ES-I3 (cell line): ENCODE results near the gene RASA2.

Source experiments
- H3K36me3 ChIP-seq: 2 replicates; pipeline ENCODE4 v1.6.1; 2013; ENCODE audit warnings: mild to moderate bottlenecking, low read length, control low read depth, moderate library complexity; ENCODE audit not compliant: insufficient read depth
- H3K4me1 ChIP-seq: 2 replicates; pipeline ENCODE4 v1.6.1; 2013; ENCODE audit warnings: mild to moderate bottlenecking, control low read depth, low read length; ENCODE audit not compliant: insufficient read depth
- H3K9ac ChIP-seq: 2 replicates; pipeline ENCODE4 v1.6.1; 2013; ENCODE audit warnings: low read depth, mild to moderate bottlenecking, low read length, moderate library complexity
- H3K9me3 ChIP-seq: 2 replicates; pipeline ENCODE4 v1.6.1; 2013; ENCODE audit warnings: mild to moderate bottlenecking, low read length, moderate library complexity; ENCODE audit not compliant: control insufficient read depth, insufficient read depth

RASA2 gene

DNA sequence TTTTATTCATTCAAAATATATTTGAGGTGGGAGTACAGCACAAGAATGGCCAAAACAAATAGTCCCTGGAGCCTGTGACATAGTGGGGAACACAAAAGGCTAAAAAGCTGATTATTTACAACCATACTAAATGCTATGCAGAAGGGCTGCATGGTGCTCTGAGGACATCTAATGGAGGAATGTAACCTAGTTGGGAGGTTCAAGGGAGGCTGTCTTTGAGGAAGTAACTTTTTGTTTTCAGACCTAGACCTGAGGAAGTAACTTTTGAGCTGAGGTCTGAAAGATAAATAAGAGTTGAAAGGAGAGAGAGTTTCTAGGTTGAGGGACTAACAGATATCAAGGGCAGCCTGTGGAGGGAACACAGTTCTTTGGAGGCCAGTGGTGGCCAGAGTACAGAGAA lies 34.8 kb upstream of the RASA2 start:
- Histone ChIP-seq H3K4me1 (peaks cover 8% of the 10 kb centered on the region; the same call in 1 of the 2 replicates), H3K36me3 (no peaks in the 10 kb centered on the region), H3K9me3 (no peaks in the 10 kb centered on the region), H3K9ac (no peak overlapping the region)

DNA sequence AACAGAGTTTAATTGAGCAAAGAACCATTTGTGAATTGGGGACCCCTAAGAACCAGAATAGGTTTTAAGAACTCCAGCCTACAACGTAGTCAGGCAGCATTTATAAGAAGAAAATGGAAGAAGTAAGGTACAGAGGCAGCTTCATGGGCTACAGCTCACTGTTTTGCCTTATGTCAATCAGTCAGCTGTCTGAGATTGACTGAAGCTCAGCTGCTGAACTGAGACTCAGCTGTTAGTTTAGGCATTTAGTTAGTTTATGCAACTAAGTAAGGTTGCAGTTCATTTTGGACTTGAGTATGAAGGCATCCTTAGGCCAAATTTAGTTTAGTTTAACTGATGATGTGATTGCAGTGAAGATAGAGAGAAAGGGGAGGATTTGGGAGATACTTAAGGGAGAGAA lies 34.1 kb upstream of the RASA2 start:
- Histone ChIP-seq H3K9ac (no peak overlapping the region), H3K36me3 (no peaks in the 10 kb centered on the region), H3K9me3 (no peaks in the 10 kb centered on the region), H3K4me1 (peaks cover 8% of the 10 kb centered on the region; the same call in 1 of the 2 replicates)

DNA sequence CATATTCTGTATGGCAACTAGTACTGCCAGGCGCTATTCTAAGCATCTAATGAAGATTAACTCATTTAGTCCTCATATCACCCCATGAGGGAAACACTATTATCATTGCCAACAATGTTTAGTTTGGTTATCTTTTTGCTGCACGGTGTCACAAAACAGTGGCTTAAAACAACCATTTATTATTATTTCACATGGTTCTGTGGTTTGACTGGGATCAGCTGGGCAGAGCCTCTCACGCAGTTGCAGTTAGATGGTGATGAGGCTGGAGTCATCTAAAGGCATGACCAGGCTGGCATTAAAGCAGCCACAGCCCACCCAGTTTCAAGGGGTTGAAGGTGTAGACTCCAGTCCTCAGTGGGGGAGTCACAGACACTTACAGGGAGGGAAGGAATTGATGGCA lies 32.8 kb upstream of the RASA2 start:
- no peaks in the 10 kb centered on the region for H3K36me3 ChIP-seq
- H3K4me1 ChIP-seq = peaks cover 8% of the 10 kb centered on the region; the same call in 1 of the 2 replicates
- H3K9me3 ChIP-seq = no peaks in the 10 kb centered on the region
- H3K9ac ChIP-seq = no peak overlapping the region

DNA sequence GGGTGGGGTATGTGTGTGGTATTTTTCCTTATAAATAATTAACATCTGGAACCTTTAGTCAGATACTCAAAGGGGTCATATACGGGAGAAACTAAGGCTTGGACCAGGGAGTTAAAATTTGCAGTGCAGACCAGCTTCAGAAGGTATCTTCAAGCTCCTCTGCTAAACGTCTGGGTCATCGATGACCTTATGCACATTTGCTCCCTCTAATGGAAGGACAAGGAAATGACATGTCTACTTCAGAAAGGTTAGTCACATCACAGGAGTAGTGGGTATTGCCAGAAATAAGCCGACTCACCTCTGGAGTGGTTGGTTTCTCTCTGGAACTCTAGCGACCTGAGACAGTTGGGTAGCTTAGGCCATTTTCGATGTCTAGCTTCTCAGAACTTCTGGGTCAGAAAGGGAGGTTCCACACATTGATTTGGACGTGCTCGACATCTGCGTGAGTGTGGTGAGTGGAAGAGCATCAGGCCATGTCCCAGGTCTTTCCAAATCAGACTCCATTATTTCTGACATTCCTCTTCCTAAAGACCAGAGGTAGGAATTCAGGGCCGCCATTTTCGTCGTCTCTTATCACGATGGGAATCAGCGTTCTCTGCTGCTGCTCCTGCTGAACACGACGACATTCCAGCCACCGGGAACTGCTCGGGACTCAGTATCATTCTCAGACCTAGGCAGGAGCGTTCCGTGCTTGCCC lies 31.8 kb upstream of the RASA2 start:
- no peak overlapping the region; the same call in 1 of the 2 replicates for H3K9ac ChIP-seq
- H3K36me3 ChIP-seq = no peaks in the 10 kb centered on the region
- no peaks in the 10 kb centered on the region for H3K9me3 ChIP-seq
- peaks cover 8% of the 10 kb centered on the region; the same call in 1 of the 2 replicates for H3K4me1 ChIP-seq

DNA sequence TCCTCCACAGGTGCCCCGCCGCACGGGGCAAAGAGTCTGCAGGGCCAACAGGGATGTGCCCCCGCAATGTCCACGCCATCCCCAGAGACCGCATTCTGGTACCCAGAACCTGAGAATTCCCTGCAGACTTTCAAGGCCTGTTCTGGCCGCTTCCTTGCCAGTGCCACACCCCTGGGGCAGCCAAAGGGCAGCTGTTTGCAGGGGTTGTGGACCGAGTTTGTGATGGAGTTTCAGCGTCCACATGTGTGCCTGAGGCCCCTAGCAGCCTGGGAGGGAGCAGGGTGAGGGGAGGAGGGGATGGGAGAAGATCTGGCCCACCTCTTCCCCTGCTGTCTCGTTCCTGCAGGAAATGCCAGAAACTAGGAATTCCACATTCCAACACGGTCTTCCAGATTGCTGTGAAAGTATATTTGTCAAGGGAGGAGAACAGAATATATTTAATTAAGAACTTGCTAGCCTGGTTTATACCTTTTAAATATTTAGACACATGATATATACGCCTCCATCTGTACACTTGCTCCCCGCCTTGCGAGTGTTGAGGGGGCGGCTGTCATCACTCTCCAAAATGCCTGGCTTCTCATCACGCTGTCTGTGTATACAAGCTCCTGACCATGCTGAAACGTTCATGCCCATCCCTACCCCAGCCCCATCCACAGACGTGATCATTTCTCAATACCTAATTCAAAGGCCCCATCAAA lies 31.1 kb upstream of the RASA2 start:
- H3K9me3 ChIP-seq = no peaks in the 10 kb centered on the region
- H3K9ac ChIP-seq = no peak overlapping the region
- no peaks in the 10 kb centered on the region for H3K36me3 ChIP-seq
- H3K4me1 ChIP-seq = peaks cover 8% of the 10 kb centered on the region; the same call in 1 of the 2 replicates

DNA sequence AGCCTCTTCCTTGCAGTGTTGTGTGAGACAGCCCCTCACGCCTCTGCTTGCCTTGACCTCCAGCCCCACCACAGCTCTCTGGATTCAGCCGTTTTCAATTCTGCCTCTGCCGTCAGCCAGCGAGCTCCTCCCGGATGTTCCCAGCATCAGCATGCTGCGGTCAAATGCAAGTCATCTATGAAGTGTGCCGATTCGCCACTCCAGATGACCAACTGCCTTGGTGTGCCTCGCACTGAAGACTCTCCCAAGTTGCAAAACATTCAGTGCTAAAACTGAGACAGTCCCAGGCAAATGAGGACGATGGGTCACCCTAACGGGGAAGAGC lies 30.6 kb upstream of the RASA2 start:
- H3K4me1 ChIP-seq = peaks cover 8% of the 10 kb centered on the region; the same call in 1 of the 2 replicates
- H3K9ac ChIP-seq = no peak overlapping the region
- H3K36me3 ChIP-seq = no peaks in the 10 kb centered on the region
- no peaks in the 10 kb centered on the region for H3K9me3 ChIP-seq

DNA sequence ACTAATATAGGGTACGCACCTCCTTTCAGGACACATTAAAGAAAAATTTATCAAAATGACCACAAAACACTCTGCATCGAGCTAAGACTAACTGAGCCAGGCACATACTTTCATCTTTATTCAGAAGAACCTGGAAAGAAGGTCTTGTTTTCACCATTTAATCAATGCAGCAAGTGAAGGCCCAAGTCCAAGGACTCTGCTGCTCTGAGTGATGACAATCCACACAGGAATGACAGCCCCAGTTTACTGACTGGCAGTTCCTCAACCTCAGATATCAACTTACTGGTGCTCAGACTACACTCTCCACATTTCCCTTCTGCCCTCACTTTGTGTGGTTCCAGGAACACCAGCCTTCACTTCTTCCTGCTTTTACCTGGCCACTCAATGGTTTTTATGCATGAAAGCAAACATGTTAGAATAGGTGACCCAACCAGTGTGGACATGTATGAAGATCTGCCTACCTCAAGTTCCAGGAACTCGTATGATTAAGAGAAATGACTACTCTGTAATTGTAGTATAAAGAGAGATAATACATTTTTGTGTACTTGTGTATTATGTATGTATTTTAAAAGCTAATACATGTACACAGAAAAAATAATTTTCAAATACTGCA lies 29.1 kb upstream of the RASA2 start:
- peaks cover 8% of the 10 kb centered on the region; the same call in 1 of the 2 replicates for H3K4me1 ChIP-seq
- no peaks in the 10 kb centered on the region for H3K9me3 ChIP-seq
- no peak overlapping the region for H3K9ac ChIP-seq
- H3K36me3 ChIP-seq = no peaks in the 10 kb centered on the region

DNA sequence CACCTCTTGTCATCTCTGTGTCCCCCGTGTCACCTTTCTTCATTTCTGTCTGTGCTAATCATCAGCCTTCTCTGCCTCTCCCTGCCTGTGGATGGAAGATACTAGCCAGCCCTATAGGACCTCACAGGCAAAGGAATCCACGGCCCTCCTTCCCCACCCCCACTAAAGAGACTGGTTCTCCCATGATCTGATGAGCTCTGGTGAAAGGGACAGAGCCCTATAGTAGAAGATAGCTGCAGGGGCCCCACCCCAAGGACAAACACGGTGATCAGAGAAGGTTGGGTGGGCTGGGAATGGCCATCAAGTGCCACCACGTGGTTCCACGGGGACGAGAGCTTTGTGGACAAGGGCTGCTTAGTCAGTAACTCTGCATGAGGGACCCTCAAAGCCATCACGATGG lies 27.8 kb upstream of the RASA2 start:
- Histone ChIP-seq H3K9ac (no peak overlapping the region), H3K4me1 (peaks cover 8% of the 10 kb centered on the region; the same call in 1 of the 2 replicates), H3K9me3 (0 out of 2 replicates have a peak, but pooled peaks cover under 1% of the 10 kb centered on the region), H3K36me3 (no peaks in the 10 kb centered on the region)

DNA sequence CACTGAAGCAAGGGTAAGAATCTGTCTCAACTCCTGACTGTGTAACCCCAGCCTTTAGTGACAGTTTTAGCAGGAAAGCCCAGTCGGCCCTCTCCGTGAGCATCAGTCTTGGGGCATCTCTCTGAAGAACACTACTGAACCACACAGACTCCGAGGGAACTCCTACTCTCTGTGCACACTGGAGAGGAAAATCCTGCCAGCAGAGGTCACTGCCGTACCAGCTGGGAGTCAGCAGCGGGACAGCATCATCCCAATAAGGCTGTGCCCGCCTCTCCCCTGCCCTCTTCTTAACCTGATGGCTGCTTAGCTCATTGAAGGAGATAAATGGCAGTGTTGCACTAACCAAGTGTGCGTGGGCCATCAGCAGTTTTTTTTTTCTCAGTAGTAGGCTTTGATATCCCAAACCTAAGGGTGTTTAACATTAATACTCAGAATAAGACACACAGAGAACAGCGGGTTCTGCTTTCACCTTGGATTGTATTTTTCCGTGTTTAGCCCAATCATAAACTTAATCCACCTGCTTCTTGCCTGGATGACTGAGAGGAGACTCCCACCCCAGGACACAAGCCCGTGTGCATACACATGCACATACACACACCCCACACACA lies 26.6 kb upstream of the RASA2 start:
- no peak overlapping the region for H3K9ac ChIP-seq
- no peaks in the 10 kb centered on the region for H3K36me3 ChIP-seq
- peaks cover 6% of the 10 kb centered on the region; the same call in 1 of the 2 replicates for H3K4me1 ChIP-seq
- peaks cover 4% of the 10 kb centered on the region; the same call in 1 of the 2 replicates for H3K9me3 ChIP-seq

DNA sequence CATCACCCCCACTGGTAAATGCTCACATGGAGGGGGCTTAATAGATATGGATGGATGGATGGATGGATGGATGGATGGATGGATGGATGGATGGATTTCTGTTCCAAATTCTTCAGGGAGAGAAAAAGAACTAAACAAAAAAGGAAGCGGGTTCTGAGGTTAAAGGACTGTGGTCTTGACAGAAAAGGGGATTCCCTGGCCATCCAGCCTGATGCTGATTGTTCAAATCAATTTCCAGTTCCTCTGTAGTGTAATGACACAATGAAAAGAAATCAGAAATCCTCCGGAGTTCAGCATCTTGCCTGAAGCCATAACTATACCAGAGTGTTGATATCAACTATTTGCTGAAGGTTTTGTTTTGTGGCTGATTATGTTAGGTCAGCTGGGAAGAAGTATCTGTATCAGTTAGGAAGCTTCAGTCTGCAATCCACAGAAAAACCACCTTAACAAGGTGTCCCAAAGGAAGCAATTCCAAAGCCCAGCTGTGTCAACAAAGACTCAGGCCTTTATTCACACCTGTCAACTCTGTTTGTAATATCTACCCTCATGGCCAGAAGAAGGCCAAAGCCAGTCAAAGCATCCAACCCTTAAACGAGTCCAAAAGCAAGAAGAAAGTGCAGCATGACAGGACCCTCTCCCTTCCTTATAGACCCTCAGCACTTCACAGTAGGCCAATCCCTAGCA lies 24.5 kb upstream of the RASA2 start:
- Histone ChIP-seq H3K9ac (no peak overlapping the region), H3K9me3 (peaks cover 4% of the 10 kb centered on the region; the same call in 1 of the 2 replicates), H3K36me3 (no peaks in the 10 kb centered on the region), H3K4me1 (no peaks in the 10 kb centered on the region)

DNA sequence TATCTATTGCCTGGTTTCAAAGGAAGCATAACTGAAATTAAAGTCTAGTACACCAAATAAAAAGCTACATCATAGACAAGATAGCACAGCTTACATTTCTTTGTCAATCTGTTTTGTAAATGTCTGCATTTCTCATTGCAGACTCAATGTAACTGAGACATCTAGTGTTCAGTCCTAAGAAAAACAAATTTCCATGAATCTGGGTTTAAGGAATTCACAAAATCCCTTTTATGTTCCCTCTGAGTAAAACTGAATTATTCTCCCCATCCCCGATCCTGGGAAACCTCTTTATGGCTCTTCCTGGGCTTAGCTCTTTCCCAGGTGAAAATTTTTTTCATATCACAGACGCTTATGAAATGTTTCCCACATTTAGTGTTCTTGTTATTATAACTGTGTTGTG lies 21.6 kb upstream of the RASA2 start:
- Histone ChIP-seq H3K9me3 (peaks cover 4% of the 10 kb centered on the region; the same call in 1 of the 2 replicates), H3K36me3 (no peaks in the 10 kb centered on the region), H3K4me1 (no peaks in the 10 kb centered on the region), H3K9ac (no peak overlapping the region)

DNA sequence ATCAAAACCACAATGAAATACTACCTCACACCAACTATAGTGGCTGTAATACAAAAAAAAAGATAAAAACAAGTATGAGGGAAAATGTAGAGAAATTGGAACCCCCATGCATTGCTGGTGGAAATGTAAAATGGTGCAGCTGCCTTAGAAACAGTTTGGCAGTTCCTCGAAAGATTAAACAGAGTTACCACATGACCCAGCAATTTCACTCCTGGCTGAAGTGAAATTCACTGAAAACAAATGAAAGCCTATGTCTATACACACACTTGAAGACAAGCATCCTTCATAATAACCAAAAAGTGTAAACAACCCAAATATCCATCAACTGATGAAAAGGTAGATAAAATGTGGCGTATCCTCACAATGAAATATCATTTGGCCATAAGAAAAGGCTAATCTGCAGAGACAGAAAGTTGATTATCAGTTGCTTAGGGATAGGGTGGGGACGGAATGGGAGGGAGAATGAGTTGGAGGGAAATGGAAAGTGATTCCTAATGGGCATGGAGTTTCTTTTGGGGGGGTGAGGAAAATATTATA lies 20.1 kb upstream of the RASA2 start:
- Histone ChIP-seq H3K9ac (no peak overlapping the region), H3K36me3 (no peaks in the 10 kb centered on the region), H3K9me3 (peaks cover 4% of the 10 kb centered on the region; the same call in 1 of the 2 replicates), H3K4me1 (no peaks in the 10 kb centered on the region)

DNA sequence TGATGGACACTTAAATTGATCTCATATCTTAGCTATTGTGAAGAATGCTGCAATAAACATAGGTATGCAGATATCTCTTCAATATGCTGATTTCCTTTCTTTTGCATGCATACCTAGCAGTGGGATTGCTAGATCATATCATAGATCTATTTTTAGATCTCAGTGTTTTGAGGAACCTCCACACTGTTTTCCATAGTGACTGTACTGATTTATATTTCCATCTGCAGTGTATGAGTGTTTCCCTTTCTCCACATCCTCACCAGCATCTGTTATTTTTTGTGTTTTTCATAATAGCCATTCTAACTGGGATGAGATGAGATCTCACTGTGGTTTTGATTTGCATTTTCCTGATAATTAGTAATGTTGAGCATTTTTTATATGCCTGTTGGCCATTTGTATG lies 17.1 kb upstream of the RASA2 start:
- H3K4me1 ChIP-seq = no peaks in the 10 kb centered on the region
- no peaks in the 10 kb centered on the region for H3K9me3 ChIP-seq
- no peak overlapping the region for H3K9ac ChIP-seq
- no peaks in the 10 kb centered on the region for H3K36me3 ChIP-seq

DNA sequence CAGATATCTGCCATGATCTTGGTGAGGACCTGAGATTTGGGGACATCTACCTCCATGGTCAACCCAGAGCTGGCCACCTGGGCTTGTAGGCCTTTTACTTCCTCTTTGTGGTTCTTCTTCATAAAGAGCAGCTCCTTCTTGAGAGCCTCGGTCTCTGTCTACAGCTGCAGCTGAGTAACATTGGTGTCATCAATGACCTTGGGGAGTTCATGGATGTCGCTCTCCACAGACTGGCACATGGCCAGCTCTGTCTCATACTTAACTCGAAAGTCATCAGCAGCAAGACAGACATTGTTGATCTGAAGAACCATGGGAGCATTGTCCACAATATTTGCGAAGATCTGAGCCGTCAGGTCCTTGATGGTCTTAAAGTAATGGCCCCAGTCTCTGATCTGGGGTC lies 15.7 kb upstream of the RASA2 start:
- no peak overlapping the region for H3K9ac ChIP-seq
- no peaks in the 10 kb centered on the region for H3K9me3 ChIP-seq
- H3K4me1 ChIP-seq = no peaks in the 10 kb centered on the region
- H3K36me3 ChIP-seq = no peaks in the 10 kb centered on the region
